Stimulated activated CD4-positive, alpha-beta T cell treated with anti-CD3 and anti-CD28 coated beads, Interleukin-2, amount 100 ng/mL, for 4 hours (primary cell): ENCODE results near the gene MAST2.

Experiments used
- DNase-seq: peaks from one replicate; pipeline ENCODE4 v3.0.0-alpha.2; 2020; ENCODE audit warnings: low read depth

MAST2 gene

DNA sequence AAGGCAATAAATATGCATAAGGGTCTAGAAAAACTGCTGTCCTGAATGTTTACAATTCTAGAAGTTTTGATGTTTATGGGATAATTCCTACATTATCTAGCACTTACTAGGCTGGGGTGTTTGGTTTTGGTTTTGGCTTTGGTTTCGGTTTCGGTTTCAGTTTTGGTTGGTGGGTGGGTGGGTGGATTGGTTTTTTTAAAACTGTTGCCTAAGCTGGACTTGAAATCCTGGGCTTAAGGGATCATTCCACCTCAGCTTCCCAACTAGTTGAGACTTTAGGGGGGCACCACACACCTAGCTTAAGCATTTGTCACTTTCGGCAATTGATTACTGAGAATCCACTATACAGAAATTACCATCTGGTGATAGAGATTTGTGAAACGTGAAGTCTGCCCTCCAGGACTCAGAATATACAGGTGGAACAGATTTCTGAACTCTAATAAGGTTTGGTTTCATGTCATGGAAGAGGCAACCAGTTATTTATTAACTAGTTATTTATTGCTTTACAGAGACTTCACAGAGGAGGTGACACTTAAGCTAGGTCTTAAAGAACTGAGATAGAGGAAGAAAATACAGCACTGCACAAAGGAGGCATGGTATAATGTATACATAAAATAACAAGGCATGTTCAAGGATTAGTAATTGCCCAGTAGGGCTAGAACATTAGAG, 259.4 kb downstream of the MAST2 start:
- peak; percentile 33 for DNase-seq

DNA sequence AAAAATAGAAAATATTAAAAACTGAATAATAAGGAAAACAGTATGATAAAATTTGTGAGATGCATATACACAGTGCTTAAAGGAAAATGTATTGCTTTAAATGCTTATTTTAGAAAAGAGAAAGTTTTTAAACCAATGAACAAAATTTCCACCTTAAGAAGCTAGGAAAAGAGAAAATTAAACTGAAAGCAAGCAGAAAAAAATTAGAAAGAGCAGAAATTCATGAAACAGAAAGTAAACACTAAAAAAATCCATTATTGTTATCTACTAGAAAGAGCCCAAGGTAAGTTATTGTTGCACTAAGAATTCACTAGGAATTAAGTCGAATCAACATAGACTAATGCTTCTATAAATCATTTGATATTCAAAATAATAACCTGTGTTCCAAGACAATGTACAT, 261.3 kb downstream of the MAST2 start:
- DNase-seq, result no peak

DNA sequence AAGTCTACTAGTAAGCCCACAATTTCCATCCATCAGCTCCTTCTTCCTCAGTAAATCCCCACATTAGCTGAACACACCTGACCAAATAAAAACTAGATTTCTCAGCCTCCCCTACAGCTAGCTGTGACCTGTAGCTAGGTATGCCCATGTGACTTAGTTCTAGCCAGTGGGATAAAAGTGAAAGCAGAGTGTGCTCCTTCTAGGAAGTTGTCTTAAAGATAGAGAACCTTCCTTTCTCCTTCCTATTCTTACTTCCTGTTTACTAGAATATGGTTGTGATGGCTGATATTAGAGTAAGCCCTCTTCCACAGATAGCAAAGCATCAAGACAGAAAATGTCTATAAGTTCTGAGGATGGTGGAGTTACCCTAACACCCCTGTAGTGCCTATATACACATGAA, 262.0 kb downstream of the MAST2 start:
- DNase-seq, result no peak

DNA sequence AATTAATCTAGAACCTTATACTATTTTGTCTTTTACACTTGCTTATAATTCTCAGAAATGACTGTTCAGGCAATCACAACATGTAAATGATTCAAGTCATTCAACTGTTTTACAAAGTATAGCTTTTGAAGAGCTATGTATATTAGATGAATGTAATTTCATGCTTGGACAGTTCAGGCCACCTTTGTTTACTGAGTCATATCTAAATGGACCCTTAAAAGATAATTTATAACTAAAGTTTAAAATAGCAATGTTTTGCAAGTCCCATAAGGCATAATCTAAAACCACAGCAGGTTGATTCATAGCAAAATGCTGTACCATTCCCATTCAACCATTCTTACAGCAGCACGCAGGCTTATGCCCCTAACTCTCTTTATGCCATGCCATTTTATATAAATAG, 264.2 kb downstream of the MAST2 start:
- no peak for DNase-seq

DNA sequence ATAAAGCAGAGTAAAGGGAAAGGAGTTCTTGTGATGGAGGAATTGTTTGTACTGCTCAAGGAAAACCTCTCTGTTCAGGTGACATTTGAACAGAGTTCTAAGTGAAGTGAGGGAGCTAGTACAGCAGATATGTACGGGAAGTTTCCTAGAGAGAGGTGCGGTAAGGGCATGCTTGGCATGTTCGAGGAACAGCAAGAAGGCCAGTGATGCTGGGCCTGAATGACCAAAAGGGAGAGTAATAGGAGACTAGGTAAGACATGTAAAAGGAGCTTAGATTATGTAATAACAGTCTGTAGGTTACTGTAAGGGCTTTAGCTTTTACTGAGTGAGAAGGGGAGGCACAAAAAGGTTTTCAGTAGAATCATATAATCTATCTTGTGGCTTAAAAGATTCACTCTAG, 265.1 kb downstream of the MAST2 start:
- DNase-seq, result no peak

DNA sequence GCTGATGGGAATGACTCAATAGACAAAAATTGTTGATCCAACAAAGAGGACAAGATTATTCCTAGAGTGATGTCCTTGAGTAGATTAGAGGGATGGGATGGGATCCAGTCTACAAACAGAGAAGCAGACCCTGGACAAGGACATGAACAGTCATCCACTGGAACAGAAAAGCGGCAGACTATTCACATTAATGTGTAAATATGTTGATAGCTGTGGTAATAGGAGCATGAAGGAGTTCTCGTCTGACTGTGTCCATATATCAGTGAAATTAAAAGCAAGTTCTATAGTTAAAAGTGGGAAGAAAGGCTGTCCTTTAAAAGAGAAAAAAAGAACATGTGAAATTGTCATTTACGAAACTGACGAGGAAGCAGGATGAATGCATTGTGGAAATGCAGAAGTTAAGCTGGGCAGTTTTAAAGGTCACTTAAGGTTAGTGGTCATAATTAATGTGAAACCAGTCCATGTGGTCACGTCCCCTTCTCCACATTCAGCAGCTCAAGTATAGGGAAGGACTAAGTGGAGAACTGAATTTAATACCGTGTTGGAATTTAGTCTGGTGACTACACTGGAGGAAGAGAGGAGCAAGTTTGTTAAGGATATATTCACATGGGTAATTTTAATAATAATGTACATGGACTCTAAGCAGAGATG, 266.9 kb downstream of the MAST2 start:
- DNase-seq, result no peak

DNA sequence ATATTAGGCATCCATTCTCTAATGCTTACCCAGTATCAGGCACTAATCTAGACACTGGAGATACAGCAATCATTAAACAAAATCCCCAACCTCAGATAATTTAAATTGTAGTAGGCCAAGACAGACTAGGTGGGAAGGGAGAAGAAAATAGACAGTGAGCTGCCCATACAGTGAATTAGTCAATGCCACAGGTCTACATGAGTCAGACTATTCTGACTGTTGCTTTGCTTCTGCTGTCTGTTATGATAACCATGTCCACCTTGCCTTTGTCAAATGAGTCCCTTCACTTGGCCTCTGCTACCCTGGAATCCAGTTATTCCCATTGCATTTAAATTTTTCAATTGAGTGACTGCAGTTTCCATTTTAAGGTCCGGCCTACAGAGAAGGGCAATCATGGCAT, 269.6 kb downstream of the MAST2 start:
- no peak for DNase-seq

DNA sequence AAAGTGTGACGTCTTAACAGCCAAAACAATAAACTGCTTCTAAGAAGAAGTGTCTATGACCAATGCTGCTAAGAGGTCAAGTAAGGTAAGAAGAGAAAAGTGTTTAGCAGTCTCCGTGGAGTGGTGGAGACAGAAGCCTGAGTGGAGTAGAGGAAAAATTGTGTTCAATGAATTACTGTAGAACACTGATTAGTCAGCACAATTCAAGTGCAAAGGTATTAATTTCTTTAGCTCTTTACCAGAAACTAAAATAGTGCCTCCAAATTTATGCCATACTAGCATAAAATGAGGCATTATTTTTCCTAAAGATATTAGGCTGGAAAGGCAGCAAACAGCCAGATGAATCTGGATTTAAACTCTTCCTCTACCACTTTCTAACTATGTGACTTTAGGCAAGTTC, 272.9 kb downstream of the MAST2 start:
- no peak for DNase-seq

DNA sequence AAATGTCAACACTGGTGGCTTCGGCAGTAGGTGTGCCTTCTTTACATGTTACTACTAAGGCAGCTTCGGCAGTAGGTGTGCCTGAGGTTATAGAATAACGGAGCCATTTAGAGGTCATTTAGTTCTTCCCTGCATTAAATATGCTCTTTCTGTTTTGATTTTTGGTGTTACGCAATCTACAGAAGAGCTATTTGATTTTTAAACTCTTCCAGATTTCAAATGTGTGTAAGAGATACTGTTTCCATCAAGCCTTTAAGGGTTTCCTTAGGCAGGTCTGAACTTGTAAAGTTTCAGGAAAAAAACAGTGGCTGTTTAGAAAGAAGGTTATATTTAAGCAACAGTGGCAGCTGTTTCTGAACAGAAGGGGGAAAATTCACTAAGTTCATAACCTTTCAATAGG, 274.2 kb downstream of the MAST2 start:
- DNase-seq, result no peak

DNA sequence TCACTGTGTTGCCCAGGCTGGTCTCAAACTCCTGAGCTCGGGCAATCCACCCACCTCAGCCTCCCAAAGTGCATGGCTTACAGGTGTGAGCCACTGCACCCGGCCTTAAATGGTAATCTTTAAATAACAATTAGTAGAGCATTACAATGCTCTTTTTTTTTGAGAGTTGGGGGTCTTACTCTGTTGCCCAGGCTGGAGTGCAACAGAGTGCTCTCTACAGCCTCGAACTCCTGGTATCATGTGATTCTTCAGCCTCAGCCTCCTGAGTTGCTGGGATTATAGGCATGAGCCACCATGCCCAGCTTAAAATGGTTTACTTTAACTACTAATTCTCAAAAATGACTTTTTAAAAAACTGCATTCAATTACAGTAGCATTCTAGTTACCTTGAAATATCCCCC, 276.8 kb downstream of the MAST2 start:
- no peak for DNase-seq

DNA sequence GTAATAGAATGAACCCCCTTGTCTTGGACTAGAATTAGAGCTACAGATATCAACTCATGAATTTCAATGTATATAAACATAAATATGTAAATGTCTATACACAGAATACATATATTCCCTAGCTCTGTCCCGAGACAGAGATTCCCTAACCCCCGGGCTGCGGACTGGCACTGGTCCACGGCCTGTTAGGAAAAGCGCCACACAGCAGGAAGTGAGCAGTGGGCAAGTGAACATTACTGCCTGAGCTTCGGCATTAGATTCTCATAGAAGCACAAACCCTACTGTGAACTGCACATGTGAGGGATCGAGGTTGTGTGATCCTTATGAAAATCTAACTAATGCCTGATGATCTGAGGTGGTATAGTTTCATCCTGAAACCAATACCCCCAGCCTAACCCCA, 277.8 kb downstream of the MAST2 start:
- no peak for DNase-seq

DNA sequence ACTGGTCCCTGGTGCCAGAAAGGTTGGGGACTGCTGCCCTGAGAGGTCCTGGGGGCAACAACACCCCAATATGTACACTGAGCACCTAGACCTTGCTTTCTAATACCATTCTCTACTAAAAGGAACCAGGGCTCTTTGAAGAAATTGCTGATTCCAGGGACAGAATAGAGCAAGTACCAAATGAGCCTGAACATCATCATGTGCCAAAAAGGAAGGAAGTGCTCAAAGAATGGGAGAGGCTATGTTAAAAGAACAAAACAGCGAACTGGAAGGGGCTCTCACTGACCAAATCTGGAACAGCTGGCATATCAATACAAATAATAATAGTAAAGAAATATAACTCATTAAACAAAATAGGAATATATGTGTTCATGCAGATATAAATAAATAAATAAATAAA, 278.2 kb downstream of the MAST2 start:
- DNase-seq, result no peak

DNA sequence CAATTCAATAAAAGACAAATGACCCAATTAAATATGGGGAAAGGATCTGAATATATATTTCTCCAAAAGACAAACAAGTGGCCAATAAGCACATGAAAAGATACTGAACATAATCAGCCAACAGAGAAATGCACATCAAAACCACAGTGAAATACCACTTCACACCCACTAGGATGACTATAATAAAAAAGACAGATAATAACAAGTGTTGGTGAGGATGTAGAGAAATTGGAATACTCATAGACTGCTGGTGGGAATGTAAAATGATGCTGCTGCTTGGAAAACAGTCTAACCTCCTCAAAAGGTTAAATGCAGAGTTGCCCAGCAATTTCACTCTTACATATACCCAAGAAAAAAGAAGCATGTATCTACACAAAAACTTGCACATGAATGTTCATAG, 280.2 kb downstream of the MAST2 start:
- no peak for DNase-seq

DNA sequence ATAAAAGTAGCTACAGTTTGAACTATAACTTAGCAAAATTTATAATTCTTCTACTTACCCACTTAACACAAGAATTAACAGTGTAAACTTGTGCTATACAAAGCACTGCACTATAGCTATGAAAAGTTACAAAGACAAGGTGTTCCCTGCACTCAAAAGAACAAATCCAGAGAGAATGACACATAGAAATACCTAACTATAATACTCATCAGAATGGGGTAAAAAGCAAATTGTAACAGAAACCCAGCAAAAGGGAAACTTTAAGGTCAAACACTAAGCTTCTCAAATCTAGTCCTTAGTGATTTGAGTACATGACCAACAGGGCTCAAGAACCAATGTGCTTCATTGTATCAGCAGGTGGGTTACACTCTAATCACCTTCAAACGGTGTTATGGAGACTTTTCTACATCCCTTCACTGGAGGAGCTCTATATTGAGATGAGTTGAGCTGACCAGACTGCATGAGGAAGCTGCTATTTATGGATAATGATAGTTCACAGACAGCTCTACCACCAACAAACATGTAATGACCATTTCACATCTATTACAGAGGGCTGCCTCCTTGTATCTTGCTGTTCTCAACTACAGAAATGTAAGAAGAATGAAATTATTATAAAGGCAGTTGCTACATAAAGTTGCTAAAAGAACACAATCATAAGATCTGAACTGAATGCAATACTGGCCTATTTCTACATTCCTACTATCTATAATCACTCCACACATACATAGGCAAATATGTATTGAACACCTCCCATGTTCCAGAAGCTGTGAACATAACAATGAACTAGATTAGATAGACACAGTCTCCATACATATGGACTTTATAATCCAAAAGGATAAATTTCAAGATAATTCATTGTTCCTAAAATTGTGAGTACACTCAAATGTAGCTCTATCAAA, 281.4 kb downstream of the MAST2 start:
- no peak for DNase-seq
